Heart left ventricle (tissue), 16 donors: ENCODE results near the gene FAF1. TPM values are rescaled to one million over a fixed set of nuclear protein-coding genes. Genes with fewer than 3 reads are reported as not detected.

ENCODE experiments used
- ATAC-seq, 4 donors: fragments of 200-7000 bp; cut with Tn5 transposase; one replicate each; pipeline ENCODE4 v1.9.1; 2020 to 2022; ENCODE audit warnings: moderate library complexity in 4 of 4, mild to moderate bottlenecking in 3 of 4, moderate number of reproducible peaks in 1 of 4
- DNase-seq, 5 donors: peaks; one replicate each; pipeline ENCODE4 v3.0.0-alpha.2; 2020
- H3K27ac ChIP-seq, 12 donors: fragments of 200-600 bp; sonication (generic) in 4 of 12; one replicate each; pipeline versions ENCODE4 v1.5.0 to v1.8.0; 2016 to 2022; ENCODE audit warnings: mild to moderate bottlenecking in 2 of 12
- H3K27me3 ChIP-seq, 9 donors: fragments of 200-600 bp; sonication (generic) in 2 of 9; one replicate each; pipeline versions ENCODE4 v1.5.1 to v1.8.0; 2016 to 2022; ENCODE audit warnings: mild to moderate bottlenecking in 3 of 9
- H3K36me3 ChIP-seq, 9 donors: fragments of 200-600 bp; sonication (generic) in 2 of 9; one replicate each; pipeline versions ENCODE4 v1.5.0 to v1.8.0; 2018 to 2022; ENCODE audit warnings: mild to moderate bottlenecking in 2 of 9
- H3K4me1 ChIP-seq, 12 donors: fragments of 200-600 bp; sonication (generic) in 4 of 12; one replicate each; pipeline versions ENCODE4 v1.5.0 to v1.8.0; 2016 to 2022; ENCODE audit warnings: mild to moderate bottlenecking in 3 of 12
- H3K4me3 ChIP-seq, 12 donors: fragments of 200-600 bp; sonication (generic) in 4 of 12; one replicate each; pipeline versions ENCODE4 v1.5.0 to v1.8.0; 2017 to 2022; ENCODE audit warnings: mild to moderate bottlenecking in 9 of 12, moderate library complexity in 4 of 12
- H3K9me3 ChIP-seq, 12 donors: fragments of 200-600 bp; sonication (generic) in 4 of 12; one replicate each; pipeline versions ENCODE4 v1.5.0 to v1.8.0; 2016 to 2022; ENCODE audit warnings: mild to moderate bottlenecking in 1 of 12
- POLR2A ChIP-seq, 2 donors: fragments of 450-650 bp; IDR thresholded peaks; one replicate each; pipeline ENCODE4 v1.6.1; 2017; ENCODE audit warnings: antibody characterized with exemption in 2 of 2, mild to moderate bottlenecking in 2 of 2, moderate library complexity in 2 of 2
- WGBS, 4 donors: extraction: QIAGEN DNeasy Blood & Tissue Kit in 2 of 4; methylation state at CpG; one replicate each; pipeline versions ENCODE4 v1.1.5 to v1.1.7; 2013 to 2018; 5-methylcytosine and 5-hydroxymethylcytosine counted together
- intact Hi-C, 10 donors: fragments of 100-400 bp; cut with DNase I; formaldehyde crosslinking; loops; one replicate each; pipeline versions ENCODE4 v1.11.1 to v1.14.2; 2022
- polyA plus RNA-seq, 2 donors: library from polyadenylated mRNA; stranded (reverse); fragments of 200-250 nt; gene quantifications; one replicate each; pipeline ENCODE4 v1.2.3, GENCODE V29; 2013
- total RNA-seq, 9 donors: library from RNA; depleted of rRNA in 2 of 9; stranded (reverse); fragments of >200 nt in 2 of 9; fragmentation: NEBNext Ultra II Directional in 3 of 9; extraction: Animal tissue kit (Norgen Biotek cat#: 25700) in 3 of 9; gene quantifications; one replicate each; pipeline versions ENCODE4 v1.1.0 to v1.2.4, GENCODE V29; 2016 to 2023
- TF ChIP-seq, protein P1 (sequence below), 12 donors: fragments of 200-600 bp; sonication (generic) in 4 of 12; IDR thresholded peaks; one replicate each; pipeline versions ENCODE4 v1.5.0 to v1.8.0; 2018 to 2022; ENCODE audit warnings: antibody characterized with exemption in 12 of 12, mild to moderate bottlenecking in 5 of 12
- donor health status: ischemic (EF 13 %, LVEDD 7.1; RV severe dilation, severe dysfunction).
- donor health status: healthy with polysubstance abuse.
- donor health status: DM: no; HTN: yes; CAD: no.
- donor health status: DM: no; HTN: no; CAD: no.
- donor health status: ischemic (EF 25% LVEDD 6.9; RV normal size, moderate dysfunction).
- donor health status: ischemic (EF 25% LVEDD 5.7; RV mildly dilated, moderate dysfunction).
- donor health status: healthy.
- donor health status: DM: yes; HTN: yes; CAD: no.
- donor health status: ischemic (EF 35%, LVEDD 5.7; RV mildly dilated, moderate dysfunction).
- donor health status: nonischemic (EF 11% LVEDD 7.7; RV severe dilation, severe dysfunction).
- donor health status: DM: yes; HTN: yes; CAD: no.
- donor health status: PGD.
- donor health status: ischemic (EF 29% LVEDD 5.4; RV normal size, mild dysfunction).
- donor health status: nonischemic (EF 23%, LVEDD 6.1; RV moderate dilation, normal function).

The FAF1 gene
- total and polyA plus RNA-seq, 11 donors = 41.0 to 112 (median 81.3) TPM

DNA sequence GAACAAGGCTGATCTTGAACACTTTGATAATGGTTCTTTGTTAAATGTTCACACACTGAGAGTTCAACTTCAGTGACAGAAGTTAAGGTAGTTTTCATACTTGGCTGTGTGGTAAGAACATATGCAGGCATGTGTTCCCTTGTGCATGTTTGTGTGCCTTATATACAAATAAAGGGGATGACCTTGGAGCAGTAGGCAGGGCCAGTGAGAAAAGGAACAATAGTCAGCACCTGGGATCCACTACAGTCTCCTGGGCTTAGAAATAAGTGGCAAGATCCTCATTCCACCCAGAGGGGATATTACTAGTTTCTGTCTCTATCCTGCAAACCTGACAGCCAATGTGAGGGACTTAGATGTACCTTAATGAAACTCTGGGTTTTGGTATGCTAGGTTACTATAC is 486.6 kb downstream of the FAF1 start:
- Histone ChIP-seq H3K4me1 (no peaks in the 10 kb centered on the region), H3K9me3 (no peaks in the 10 kb centered on the region), H3K27me3 (no peaks in the 10 kb centered on the region), H3K27ac (no peak overlapping the region), H3K36me3 (peaks cover 0 to 48% (median 28%) of the 10 kb centered on the region in 9 donors), H3K4me3 (no peak overlapping the region)
- intact Hi-C loops = no loop called here
- DNase-seq = no peak
- no peak for TF ChIP-seq POLR2A (IDR thresholded peaks at IDR 0.05)
- TF ChIP-seq, protein P1, sequence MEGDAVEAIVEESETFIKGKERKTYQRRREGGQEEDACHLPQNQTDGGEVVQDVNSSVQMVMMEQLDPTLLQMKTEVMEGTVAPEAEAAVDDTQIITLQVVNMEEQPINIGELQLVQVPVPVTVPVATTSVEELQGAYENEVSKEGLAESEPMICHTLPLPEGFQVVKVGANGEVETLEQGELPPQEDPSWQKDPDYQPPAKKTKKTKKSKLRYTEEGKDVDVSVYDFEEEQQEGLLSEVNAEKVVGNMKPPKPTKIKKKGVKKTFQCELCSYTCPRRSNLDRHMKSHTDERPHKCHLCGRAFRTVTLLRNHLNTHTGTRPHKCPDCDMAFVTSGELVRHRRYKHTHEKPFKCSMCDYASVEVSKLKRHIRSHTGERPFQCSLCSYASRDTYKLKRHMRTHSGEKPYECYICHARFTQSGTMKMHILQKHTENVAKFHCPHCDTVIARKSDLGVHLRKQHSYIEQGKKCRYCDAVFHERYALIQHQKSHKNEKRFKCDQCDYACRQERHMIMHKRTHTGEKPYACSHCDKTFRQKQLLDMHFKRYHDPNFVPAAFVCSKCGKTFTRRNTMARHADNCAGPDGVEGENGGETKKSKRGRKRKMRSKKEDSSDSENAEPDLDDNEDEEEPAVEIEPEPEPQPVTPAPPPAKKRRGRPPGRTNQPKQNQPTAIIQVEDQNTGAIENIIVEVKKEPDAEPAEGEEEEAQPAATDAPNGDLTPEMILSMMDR (IDR thresholded peaks at IDR 0.05) = no peak
- ATAC-seq = no peak

DNA sequence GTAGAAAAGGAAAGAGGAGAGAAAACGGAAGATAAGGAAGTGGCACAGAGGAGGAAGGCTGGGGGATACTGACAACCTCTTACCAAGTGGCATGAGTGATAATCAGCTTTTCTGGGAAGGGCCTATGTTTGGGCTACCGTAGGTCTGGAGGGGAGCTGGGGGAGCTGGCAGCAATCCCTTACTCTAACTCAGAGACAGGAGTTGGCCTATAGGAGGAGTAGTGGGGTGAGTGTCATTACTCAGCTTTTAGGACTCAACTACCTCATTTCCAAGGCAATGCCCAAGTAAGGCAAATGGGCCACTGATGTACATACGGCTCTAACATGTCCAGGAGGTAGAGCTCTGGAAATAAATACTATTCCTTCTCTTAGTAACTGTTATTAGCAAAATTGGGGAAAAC is 488.1 kb downstream of the FAF1 start:
- ATAC-seq (no peak), DNase-seq (no peak)
- Histone ChIP-seq H3K4me1 (no peaks in the 10 kb centered on the region), H3K9me3 (no peaks in the 10 kb centered on the region), H3K4me3 (no peak overlapping the region), H3K27me3 (no peaks in the 10 kb centered on the region), H3K36me3 (peaks cover 0 to 48% (median 28%) of the 10 kb centered on the region in 9 donors), H3K27ac (no peak overlapping the region)
- TF ChIP-seq POLR2A (IDR thresholded peaks at IDR 0.05) = no peak
- TF ChIP-seq, protein P1 (IDR thresholded peaks at IDR 0.05) = no peak
- 80 to 92% (median 87%) methylated on average over 3 of the region's 3 CpGs for WGBS, 4 donors
- intact Hi-C loops = no loop called here

DNA sequence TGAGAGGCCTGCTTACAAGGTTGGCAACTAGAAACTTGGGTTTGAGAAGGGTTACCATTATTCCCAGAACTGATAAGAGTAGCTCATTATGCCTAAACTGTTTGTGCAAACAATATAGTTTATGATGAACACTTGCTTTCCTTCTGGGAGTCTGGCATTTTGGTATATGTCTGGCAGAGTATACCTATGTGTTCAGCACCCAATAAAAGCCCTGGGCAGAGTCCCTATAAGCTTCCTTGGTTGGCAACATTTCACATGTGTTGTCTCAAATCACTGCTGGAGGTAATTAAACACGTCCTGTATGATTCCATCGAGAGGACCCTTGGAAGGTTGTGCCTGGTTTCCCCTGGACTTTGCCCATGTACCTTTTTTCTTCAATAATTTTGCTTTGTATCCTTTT is 497.1 kb downstream of the FAF1 start:
- intact Hi-C loops = no loop called here
- no peak for ATAC-seq
- H3K4me1 ChIP-seq = peaks cover 0 to 4% (median 0%) of the 10 kb centered on the region in 12 donors
- no peak for DNase-seq
- H3K9me3 ChIP-seq = no peaks in the 10 kb centered on the region
- WGBS, 4 donors = 94 to 98% (median 95%) methylated on average over 2 of the region's 2 CpGs
- TF ChIP-seq POLR2A (IDR thresholded peaks at IDR 0.05) = no peak
- TF ChIP-seq, protein P1 (IDR thresholded peaks at IDR 0.05) = no peak
- H3K36me3 ChIP-seq = peaks cover 0 to 39% (median 0%) of the 10 kb centered on the region in 9 donors
- H3K4me3 ChIP-seq = no peak overlapping the region
- H3K27me3 ChIP-seq = no peaks in the 10 kb centered on the region
- no peak overlapping the region for H3K27ac ChIP-seq

DNA sequence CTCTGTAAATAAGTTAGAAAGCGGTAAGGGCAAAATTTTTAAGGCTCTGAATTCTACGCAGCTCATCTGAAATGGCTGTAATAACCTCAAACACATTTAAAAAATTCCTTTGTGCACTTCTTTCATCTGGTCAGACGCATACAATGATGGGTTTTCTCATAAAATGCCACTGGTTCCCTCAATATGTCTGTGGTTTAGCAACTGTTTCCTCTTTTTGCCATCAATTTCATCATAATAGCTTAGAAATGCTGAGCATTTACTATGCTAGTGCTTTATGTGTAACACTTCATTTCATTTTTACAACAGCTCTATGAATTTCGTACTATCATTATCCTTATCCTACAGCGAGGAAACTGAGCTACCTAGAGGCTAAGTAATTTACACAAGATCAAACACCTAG is 501.6 kb downstream of the FAF1 start:
- H3K27me3 ChIP-seq = no peaks in the 10 kb centered on the region
- H3K4me1 ChIP-seq = peaks cover 0 to 4% (median 0%) of the 10 kb centered on the region in 12 donors
- H3K27ac ChIP-seq = no peak overlapping the region
- TF ChIP-seq POLR2A (IDR thresholded peaks at IDR 0.05) = no peak
- TF ChIP-seq, protein P1 (IDR thresholded peaks at IDR 0.05) = no peak
- H3K9me3 ChIP-seq = no peaks in the 10 kb centered on the region
- intact Hi-C loops = no loop called here
- ATAC-seq (peak in 1 of 4 donors; percentile 22), DNase-seq (no peak)
- peaks cover 0 to 21% (median 0%) of the 10 kb centered on the region in 9 donors for H3K36me3 ChIP-seq
- no peak overlapping the region for H3K4me3 ChIP-seq
- 92 to 96% (median 93%) methylated on average over 5 of the region's 5 CpGs for WGBS, 4 donors
